ENCODE data around the gene NODAL. TPM values are rescaled to one million over a fixed set of nuclear protein-coding genes. Genes with fewer than 3 reads are reported as not detected.

The NODAL gene
- total and polyA plus RNA-seq, 2 of the 4 experiments (the other 2 are of a cell fraction): not detected

DNA sequence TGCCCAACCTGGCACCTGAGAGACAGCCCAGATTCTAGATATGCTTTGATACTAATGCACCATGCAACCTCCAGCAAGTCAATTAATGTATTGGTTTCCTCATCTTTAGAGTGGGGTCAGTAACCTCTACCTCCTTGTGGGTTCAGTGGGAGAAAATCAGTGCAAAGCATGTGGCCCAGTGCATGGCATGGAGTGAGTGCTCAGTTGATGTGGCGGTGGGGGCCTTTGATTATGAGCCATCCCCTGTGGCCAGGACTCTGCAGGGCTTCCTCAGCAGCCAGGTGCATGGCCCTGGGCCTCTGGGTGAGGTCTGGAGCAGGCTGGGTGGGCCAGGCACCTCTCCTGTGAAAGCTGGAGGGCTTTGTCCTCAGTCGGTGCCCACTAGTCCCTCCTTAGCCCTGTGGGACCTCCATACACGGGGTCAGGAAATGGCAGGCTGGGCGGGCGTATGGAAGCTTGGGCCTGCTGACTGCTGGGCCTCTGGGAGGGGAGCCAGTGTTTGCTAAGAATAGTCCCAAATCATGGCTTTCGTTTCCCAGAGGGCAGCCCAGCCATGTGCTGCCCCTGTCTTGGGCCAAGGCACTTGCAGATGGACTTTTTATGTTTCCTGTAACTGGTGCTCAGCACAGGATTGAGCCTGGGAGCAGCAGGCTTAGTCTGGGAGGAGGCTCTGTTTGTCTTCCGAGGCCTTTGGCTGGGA, 40.5 kb upstream of the NODAL start:
- Histone ChIP-seq H3K14ac (replicated peaks; ENCODE audit: low read depth, low read length) (no peak overlapping the region), H2BK15ac (ENCODE audit: low read depth, low read length) (no peak overlapping the region), H3K4me1 (ENCODE audit: control insufficient read depth, insufficient read depth, low read length) (no peaks in the 10 kb centered on the region), H2BK5ac (ENCODE audit: low read depth, low read length, poor library complexity, severe bottlenecking) (no peak overlapping the region), H3K36me3 (ENCODE audit: control insufficient read depth, insufficient read depth, low read length) (no peaks in the 10 kb centered on the region), H3K4ac (ENCODE audit: low read depth, low read length) (no peak overlapping the region), H4K5ac (ENCODE audit: low read depth, low read length) (no peak overlapping the region), H4K91ac (ENCODE audit: insufficient read depth, low read depth, low read length) (no peak overlapping the region), H3K4me2 (ENCODE audit: low read depth, low read length) (no peak overlapping the region), H3K9me3 (ENCODE audit: control insufficient read depth, insufficient read depth, low read length) (no peaks in the 10 kb centered on the region), H2AK5ac (ENCODE audit: low read depth, low read length) (no peak overlapping the region), H3K79me1 (ENCODE audit: low read depth in 1 of 2, low read length in 2 of 2) (no peaks in the 10 kb centered on the region), H4K20me1 (ENCODE audit: insufficient read depth, low read length) (no peaks in the 10 kb centered on the region), H3K9me1 (ENCODE audit: insufficient read depth, low read length) (no peaks in the 10 kb centered on the region), H3K27ac (ENCODE audit: insufficient read depth, low read length) (no peak overlapping the region), H2AFZ (replicated peaks; ENCODE audit: low read length, poor library complexity) (no peak overlapping the region), H3K18ac (ENCODE audit: low read depth, low read length) (no peak overlapping the region), H2AK9ac (replicated peaks; ENCODE audit: low read depth, low read length, poor library complexity) (no peak overlapping the region), H3K23ac (ENCODE audit: low read depth, low read length) (no peak overlapping the region), H2BK20ac (ENCODE audit: low read depth, low read length) (no peak overlapping the region), H2BK120ac (ENCODE audit: low read depth, low read length) (no peak overlapping the region), H3K9ac (ENCODE audit: low read depth, low read length) (no peak overlapping the region), H3K27me3 (ENCODE audit: control insufficient read depth, insufficient read depth, low read length) (peaks cover 62% of the 10 kb centered on the region), H3K4me3 (ENCODE audit: insufficient read depth, low read depth, low read length) (no peak overlapping the region), H3K56ac (ENCODE audit: extremely low read depth, insufficient read depth, low read length) (no peak overlapping the region), H4K8ac (ENCODE audit: low read depth in 2 of 2, low read length in 2 of 2) (no peak overlapping the region)
- ChIA-PET POLR2A (ENCODE audit: unreplicated experiment) (no interaction called here), CTCF (no interaction called here)
- dilution Hi-C loops (cut with HindIII; ENCODE audit: low sequenced_read_pairs, unreplicated experiment): no loop called here
- WGBS, 2 experiments (ENCODE audit: extremely low coverage in 2 of 2, insufficient read length in 1 of 2): 50% methylated on average over 2 of the region's 7 CpGs; no CpG with 5 or more reads in 1 of the 2 experiments
- DNase-seq (no peak), ATAC-seq (ENCODE audit: low read depth) (no peak)
- intact Hi-C loops (cut with micrococcal nuclease): no loop called here
- in situ Hi-C loops (cut with MboI; ENCODE audit: low sequenced_read_pairs): no loop called here
- TF ChIP-seq RFX5 (IDR thresholded peaks at IDR 0.05; ENCODE audit: low read depth, low read length) (no peak), CHD1 (IDR thresholded peaks at IDR 0.05; ENCODE audit: low read depth, low read length) (no peak), CEBPB (IDR thresholded peaks at IDR 0.05; ENCODE audit: low read depth, low read length) (no peak), MXI1 (IDR thresholded peaks at IDR 0.05; ENCODE audit: borderline replicate concordance, low read depth, low read length) (no peak), NFE2L2 (IDR thresholded peaks at IDR 0.05; ENCODE audit: low read depth, low read length) (no peak), SMC3 (IDR thresholded peaks at IDR 0.05; ENCODE audit: low read depth, low read length) (no peak), BHLHE40 (IDR thresholded peaks at IDR 0.05; ENCODE audit: low read depth, low read length) (no peak), RAD21 (IDR thresholded peaks at IDR 0.05; ENCODE audit: low read length) (no peak), MAZ (IDR thresholded peaks at IDR 0.05; ENCODE audit: borderline replicate concordance, low read depth, low read length) (no peak), POLR2A (IDR thresholded peaks at IDR 0.05; ENCODE audit: low read depth, low read length) (no peak), RCOR1 (IDR thresholded peaks at IDR 0.05; ENCODE audit: insufficient replicate concordance, low read length) (no peak), FOS (IDR thresholded peaks at IDR 0.05; ENCODE audit: low read depth, low read length) (no peak), MAFK (IDR thresholded peaks at IDR 0.05; ENCODE audit: low read depth, low read length) (no peak)
- TF ChIP-seq, protein P1, sequence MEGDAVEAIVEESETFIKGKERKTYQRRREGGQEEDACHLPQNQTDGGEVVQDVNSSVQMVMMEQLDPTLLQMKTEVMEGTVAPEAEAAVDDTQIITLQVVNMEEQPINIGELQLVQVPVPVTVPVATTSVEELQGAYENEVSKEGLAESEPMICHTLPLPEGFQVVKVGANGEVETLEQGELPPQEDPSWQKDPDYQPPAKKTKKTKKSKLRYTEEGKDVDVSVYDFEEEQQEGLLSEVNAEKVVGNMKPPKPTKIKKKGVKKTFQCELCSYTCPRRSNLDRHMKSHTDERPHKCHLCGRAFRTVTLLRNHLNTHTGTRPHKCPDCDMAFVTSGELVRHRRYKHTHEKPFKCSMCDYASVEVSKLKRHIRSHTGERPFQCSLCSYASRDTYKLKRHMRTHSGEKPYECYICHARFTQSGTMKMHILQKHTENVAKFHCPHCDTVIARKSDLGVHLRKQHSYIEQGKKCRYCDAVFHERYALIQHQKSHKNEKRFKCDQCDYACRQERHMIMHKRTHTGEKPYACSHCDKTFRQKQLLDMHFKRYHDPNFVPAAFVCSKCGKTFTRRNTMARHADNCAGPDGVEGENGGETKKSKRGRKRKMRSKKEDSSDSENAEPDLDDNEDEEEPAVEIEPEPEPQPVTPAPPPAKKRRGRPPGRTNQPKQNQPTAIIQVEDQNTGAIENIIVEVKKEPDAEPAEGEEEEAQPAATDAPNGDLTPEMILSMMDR (conservative IDR thresholded peaks at IDR 0.05; ENCODE audit: low read depth, low read length): no peak
- TF ChIP-seq, protein P2, sequence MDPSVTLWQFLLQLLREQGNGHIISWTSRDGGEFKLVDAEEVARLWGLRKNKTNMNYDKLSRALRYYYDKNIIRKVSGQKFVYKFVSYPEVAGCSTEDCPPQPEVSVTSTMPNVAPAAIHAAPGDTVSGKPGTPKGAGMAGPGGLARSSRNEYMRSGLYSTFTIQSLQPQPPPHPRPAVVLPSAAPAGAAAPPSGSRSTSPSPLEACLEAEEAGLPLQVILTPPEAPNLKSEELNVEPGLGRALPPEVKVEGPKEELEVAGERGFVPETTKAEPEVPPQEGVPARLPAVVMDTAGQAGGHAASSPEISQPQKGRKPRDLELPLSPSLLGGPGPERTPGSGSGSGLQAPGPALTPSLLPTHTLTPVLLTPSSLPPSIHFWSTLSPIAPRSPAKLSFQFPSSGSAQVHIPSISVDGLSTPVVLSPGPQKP (IDR thresholded peaks at IDR 0.05; ENCODE audit: borderline replicate concordance, low read depth, low read length): no peak
- TF ChIP-seq, protein P3, sequence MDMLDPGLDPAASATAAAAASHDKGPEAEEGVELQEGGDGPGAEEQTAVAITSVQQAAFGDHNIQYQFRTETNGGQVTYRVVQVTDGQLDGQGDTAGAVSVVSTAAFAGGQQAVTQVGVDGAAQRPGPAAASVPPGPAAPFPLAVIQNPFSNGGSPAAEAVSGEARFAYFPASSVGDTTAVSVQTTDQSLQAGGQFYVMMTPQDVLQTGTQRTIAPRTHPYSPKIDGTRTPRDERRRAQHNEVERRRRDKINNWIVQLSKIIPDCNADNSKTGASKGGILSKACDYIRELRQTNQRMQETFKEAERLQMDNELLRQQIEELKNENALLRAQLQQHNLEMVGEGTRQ (IDR thresholded peaks at IDR 0.05; ENCODE audit: low read depth, low read length): no peak
- no TSS peak for BruUV-seq (replicated peaks)

All from IMR-90 (cell line).